Type B pancreatic cell (in vitro differentiated cells): Measurements from ENCODE around the gene ACSS3. TPM values are rescaled to one million over a fixed set of nuclear protein-coding genes. Genes with fewer than 3 reads are reported as not detected.
A peak's percentile ranks its signal among the peaks of the same experiment; 100 is the strongest.

Experiments
- DNase-seq: peaks from one replicate; pipeline ENCODE4 v3.0.0; 2021; ENCODE audit warnings: mixed read lengths; ENCODE audit not compliant: unreplicated experiment; ENCODE audit errors: extremely low spot score
- H3K27ac Mint-ChIP-seq: 2 replicates; pipeline ENCODE4 v1.8.0; 2021; ENCODE audit warnings: mild to moderate bottlenecking, mixed read lengths
- H3K27me3 Mint-ChIP-seq: 2 replicates; pipeline ENCODE4 v1.8.0; 2021; ENCODE audit warnings: mixed read lengths
- H3K36me3 Mint-ChIP-seq: 2 replicates; pipeline ENCODE4 v1.8.0; 2021; ENCODE audit warnings: mixed read lengths
- H3K4me1 Mint-ChIP-seq: one replicate; pipeline ENCODE4 v1.8.0; 2021; ENCODE audit warnings: mixed read lengths; ENCODE audit not compliant: unreplicated experiment
- H3K4me3 Mint-ChIP-seq: 2 replicates; pipeline ENCODE4 v1.8.0; 2021; ENCODE audit warnings: mild to moderate bottlenecking, mixed read lengths
- H3K9me3 Mint-ChIP-seq: 2 replicates; pipeline ENCODE4 v1.8.0; 2021; ENCODE audit warnings: mixed read lengths
- CTCF ChIP-seq: fragments of 200-600 bp; sonication (generic); conservative IDR thresholded peaks from 2 replicates; pipeline ENCODE4 v1.5.0; 2021; ENCODE audit warnings: antibody characterized with exemption, mild to moderate bottlenecking
- total RNA-seq: library from RNA; stranded (reverse); gene quantifications from 2 replicates; pipeline ENCODE4 v1.2.1, GENCODE V29; 2021; ENCODE audit warnings: low replicate concordance

The ACSS3 gene
- total RNA-seq, 1 donor from 2014 or later: 28.0 TPM

- no peak for TF ChIP-seq CTCF
- Mint-ChIP-seq H3K36me3 (peaks cover 7% of the 10 kb centered on the region), H3K9me3 (peaks cover 7% of the 10 kb centered on the region), H3K27me3 (no peaks in the 10 kb centered on the region), H3K4me3 (peak overlapping the region; percentile 61), H3K4me1 (peaks cover 11% of the 10 kb centered on the region), H3K27ac (peak overlapping the region; percentile 85)
- no peak for DNase-seq
Measured at GRCh38 chr12:81245458-81245857, 167.6 kb downstream of the ACSS3 start.

GRCh38 chr12:81245907-81246570 lies 168.2 kb downstream of the ACSS3 start:
- peaks cover 7% of the 10 kb centered on the region for H3K9me3 Mint-ChIP-seq
- no peaks in the 10 kb centered on the region for H3K27me3 Mint-ChIP-seq
- peak overlapping the region; percentile 61 for H3K4me3 Mint-ChIP-seq
- no peak for TF ChIP-seq CTCF
- peaks cover 7% of the 10 kb centered on the region for H3K36me3 Mint-ChIP-seq
- no peak for DNase-seq
- peak overlapping the region; percentile 85 for H3K27ac Mint-ChIP-seq
- peaks cover 11% of the 10 kb centered on the region for H3K4me1 Mint-ChIP-seq

GRCh38 chr12:81249976-81250375 lies 172.1 kb downstream of the ACSS3 start:
- no peak for DNase-seq
- TF ChIP-seq CTCF: no peak
- Mint-ChIP-seq H3K4me1 (peaks cover 16% of the 10 kb centered on the region), H3K4me3 (no peak overlapping the region), H3K36me3 (no peaks in the 10 kb centered on the region), H3K27ac (no peak overlapping the region), H3K9me3 (no peaks in the 10 kb centered on the region), H3K27me3 (no peaks in the 10 kb centered on the region)

DNA sequence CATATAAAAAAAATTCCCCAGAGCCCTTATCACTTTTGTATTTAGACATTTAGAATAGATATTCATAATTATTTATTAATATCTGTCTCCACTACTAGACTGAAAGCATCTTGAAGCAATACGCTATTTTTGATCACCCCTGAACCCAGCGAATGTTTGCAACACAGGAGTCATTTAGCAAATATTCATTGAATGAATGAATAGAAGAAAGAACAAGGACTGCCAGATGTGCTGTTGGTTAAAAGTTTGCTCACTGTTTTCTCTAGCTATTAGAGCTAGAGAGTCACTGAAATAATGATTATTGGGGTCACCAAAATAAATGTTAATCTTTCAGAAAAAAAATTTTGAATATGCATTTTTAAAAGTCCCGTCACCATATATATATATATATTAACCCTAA lies 174.3 kb downstream of the ACSS3 start:
- peaks cover 20% of the 10 kb centered on the region for H3K4me1 Mint-ChIP-seq
- H3K27ac Mint-ChIP-seq: no peak overlapping the region
- no peak for TF ChIP-seq CTCF
- H3K9me3 Mint-ChIP-seq: no peaks in the 10 kb centered on the region
- H3K4me3 Mint-ChIP-seq: no peak overlapping the region
- H3K36me3 Mint-ChIP-seq: peaks cover 4% of the 10 kb centered on the region
- no peak for DNase-seq
- no peaks in the 10 kb centered on the region for H3K27me3 Mint-ChIP-seq

DNA sequence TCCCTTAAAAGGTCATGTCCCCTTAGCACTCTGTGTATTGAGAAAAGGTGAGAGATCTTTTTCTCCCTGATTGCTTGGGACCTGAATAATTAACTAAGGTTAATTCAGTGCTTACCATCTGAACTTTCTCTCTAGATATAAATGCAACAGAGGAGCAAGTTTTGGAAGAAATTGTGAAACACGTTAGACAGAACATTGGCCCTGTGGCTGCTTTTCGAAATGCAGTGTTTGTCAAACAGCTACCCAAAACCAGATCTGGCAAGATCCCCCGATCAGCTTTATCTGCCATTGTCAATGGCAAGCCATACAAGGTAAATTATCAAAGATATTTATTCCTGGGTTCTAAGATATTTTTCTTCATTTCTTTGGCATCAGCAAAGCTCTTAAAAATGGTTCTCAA lies 175.5 kb downstream of the ACSS3 start:
- H3K27me3 Mint-ChIP-seq: no peaks in the 10 kb centered on the region
- TF ChIP-seq CTCF: no peak
- no peaks in the 10 kb centered on the region for H3K9me3 Mint-ChIP-seq
- peaks cover 27% of the 10 kb centered on the region for H3K4me1 Mint-ChIP-seq
- DNase-seq: no peak
- no peak overlapping the region for H3K27ac Mint-ChIP-seq
- H3K36me3 Mint-ChIP-seq: peaks cover 4% of the 10 kb centered on the region
- H3K4me3 Mint-ChIP-seq: no peak overlapping the region

DNA sequence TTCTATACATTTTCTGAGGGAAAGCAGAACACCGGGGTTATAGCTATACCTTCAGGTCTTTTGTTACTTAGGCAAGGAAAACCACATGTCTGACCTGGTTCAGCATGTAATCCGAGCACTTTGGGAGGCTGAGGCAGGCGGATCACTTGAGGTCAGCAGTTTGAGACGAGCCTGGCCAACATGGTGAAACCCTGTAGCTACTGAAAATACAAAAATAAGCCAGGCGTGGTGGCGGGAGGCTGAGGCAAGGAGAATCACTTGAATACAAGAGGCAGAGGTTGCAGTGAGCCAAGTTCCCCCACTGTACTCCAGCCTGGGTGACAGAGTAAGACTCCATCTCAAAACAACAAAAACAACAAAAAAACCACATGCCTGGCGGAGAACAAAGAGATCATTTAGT lies 177.6 kb downstream of the ACSS3 start:
- H3K4me1 Mint-ChIP-seq: peaks cover 29% of the 10 kb centered on the region
- H3K27me3 Mint-ChIP-seq: no peaks in the 10 kb centered on the region
- peak overlapping the region; percentile 5 for H3K27ac Mint-ChIP-seq
- no peak for TF ChIP-seq CTCF
- no peaks in the 10 kb centered on the region for H3K9me3 Mint-ChIP-seq
- peaks cover 4% of the 10 kb centered on the region for H3K36me3 Mint-ChIP-seq
- H3K4me3 Mint-ChIP-seq: no peak overlapping the region
- no peak for DNase-seq
